NT2/D1 (cell line): ENCODE data around the gene UTP4.

Source experiments
- DNase-seq: peaks from one replicate; pipeline ENCODE4 v3.0.0-alpha.2; 2011; ENCODE audit warnings: low read depth, low spot score
- H3K27me3 ChIP-seq: 2 replicates; pipeline ENCODE4 v1.6.0; 2011; ENCODE audit warnings: mild to moderate bottlenecking; ENCODE audit not compliant: insufficient read length, insufficient read depth
- H3K36me3 ChIP-seq: 2 replicates; pipeline ENCODE4 v1.6.1; 2011; ENCODE audit warnings: mild to moderate bottlenecking, low read length, mixed read lengths; ENCODE audit not compliant: insufficient read depth, insufficient read length
- H3K4me1 ChIP-seq: 2 replicates; pipeline ENCODE4 v1.5.1; 2011; ENCODE audit not compliant: insufficient read depth, insufficient read length
- H3K4me3 ChIP-seq: 2 replicates; pipeline ENCODE4 v1.5.1; 2011; ENCODE audit warnings: low read depth; ENCODE audit not compliant: insufficient read length
- H3K9ac ChIP-seq: 2 replicates; pipeline ENCODE4 v1.6.0; 2011; ENCODE audit warnings: low read depth; ENCODE audit not compliant: insufficient read length
- H3K9me3 ChIP-seq: 2 replicates; pipeline ENCODE4 v1.5.1; 2011; ENCODE audit warnings: mild to moderate bottlenecking, low read length; ENCODE audit not compliant: insufficient read depth
- SUZ12 ChIP-seq: IDR thresholded peaks from 2 replicates; pipeline ENCODE4 v1.6.1; 2011; ENCODE audit not compliant: insufficient read length, insufficient read depth; ENCODE audit errors: extremely low read depth
- YY1 ChIP-seq: IDR thresholded peaks from 2 replicates; pipeline ENCODE4 v1.6.1; 2011; ENCODE audit not compliant: insufficient read length, insufficient read depth
- ZNF274 ChIP-seq: IDR thresholded peaks from 2 replicates; pipeline ENCODE4 v1.6.1; 2011; ENCODE audit warnings: mild to moderate bottlenecking, low read depth, low read length

Gene UTP4

DNA sequence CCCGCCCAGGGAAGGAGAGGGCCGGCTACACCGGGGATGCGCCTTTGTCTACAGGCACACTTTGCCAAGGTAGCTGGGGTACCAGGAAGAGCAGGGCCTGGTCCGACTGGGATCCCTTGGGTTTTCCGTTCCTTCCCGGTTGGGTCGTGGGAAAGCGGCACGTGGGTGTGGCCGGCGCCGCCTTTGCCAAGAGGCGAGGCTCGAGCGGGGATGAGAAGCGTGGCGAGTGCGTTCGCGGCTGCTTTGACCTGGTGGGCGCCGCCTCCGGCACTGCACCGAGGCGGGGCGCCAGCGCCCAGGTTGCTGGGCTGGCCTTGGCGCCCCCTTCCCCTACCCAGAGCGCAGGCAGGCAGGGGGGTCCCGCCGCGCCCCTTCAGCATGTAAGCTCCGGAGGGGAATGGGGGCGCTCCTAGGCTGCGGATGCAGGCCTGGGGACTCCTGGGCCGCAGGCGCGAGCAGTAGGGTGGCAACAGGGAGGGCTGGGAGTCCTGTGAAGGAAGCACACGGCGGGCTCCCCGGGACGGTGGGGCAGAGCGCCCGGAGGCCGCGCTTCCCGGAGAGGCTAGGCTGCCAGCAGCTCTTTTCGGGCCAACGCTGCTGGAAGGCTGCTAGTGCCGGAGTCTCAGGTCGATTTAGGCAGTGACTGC lies 25.0 kb upstream of the UTP4 start:
- no peak for DNase-seq
- Histone ChIP-seq H3K27me3 (no peaks in the 10 kb centered on the region), H3K9me3 (no peaks in the 10 kb centered on the region), H3K4me3 (peak overlapping the region; percentile 62), H3K36me3 (peaks cover 30% of the 10 kb centered on the region), H3K4me1 (peaks cover 23% of the 10 kb centered on the region), H3K9ac (peak overlapping the region; percentile 86)
- TF ChIP-seq SUZ12 = no peak
- TF ChIP-seq ZNF274 = no peak
- TF ChIP-seq YY1 = no peak

- Histone ChIP-seq H3K4me3 (peak overlapping the region; percentile 62), H3K9ac (peak overlapping the region; percentile 86)
- DNase-seq = no peak
Measured at GRCh38 chr16:69108064-69108904, 24.2 kb upstream of the UTP4 start.

GRCh38 chr16:69108905-69109252 lies 23.6 kb upstream of the UTP4 start:
- H3K9me3 ChIP-seq = no peaks in the 10 kb centered on the region
- no peak for TF ChIP-seq ZNF274
- no peak for TF ChIP-seq SUZ12
- no peak for TF ChIP-seq YY1
- H3K36me3 ChIP-seq = peaks cover 44% of the 10 kb centered on the region
- no peaks in the 10 kb centered on the region for H3K27me3 ChIP-seq
- peaks cover 14% of the 10 kb centered on the region for H3K4me1 ChIP-seq
- no peak overlapping the region for H3K4me3 ChIP-seq
- no peak for DNase-seq
- H3K9ac ChIP-seq = peak overlapping the region; percentile 86

More at GRCh38 chr16:69108064-69108904, 24.2 kb upstream of the UTP4 start:
- Histone ChIP-seq H3K9me3 (no peaks in the 10 kb centered on the region), H3K4me1 (peaks cover 18% of the 10 kb centered on the region), H3K36me3 (peaks cover 38% of the 10 kb centered on the region), H3K27me3 (no peaks in the 10 kb centered on the region)
- no peak for TF ChIP-seq SUZ12
- no peak for TF ChIP-seq ZNF274
- no peak for TF ChIP-seq YY1

DNA sequence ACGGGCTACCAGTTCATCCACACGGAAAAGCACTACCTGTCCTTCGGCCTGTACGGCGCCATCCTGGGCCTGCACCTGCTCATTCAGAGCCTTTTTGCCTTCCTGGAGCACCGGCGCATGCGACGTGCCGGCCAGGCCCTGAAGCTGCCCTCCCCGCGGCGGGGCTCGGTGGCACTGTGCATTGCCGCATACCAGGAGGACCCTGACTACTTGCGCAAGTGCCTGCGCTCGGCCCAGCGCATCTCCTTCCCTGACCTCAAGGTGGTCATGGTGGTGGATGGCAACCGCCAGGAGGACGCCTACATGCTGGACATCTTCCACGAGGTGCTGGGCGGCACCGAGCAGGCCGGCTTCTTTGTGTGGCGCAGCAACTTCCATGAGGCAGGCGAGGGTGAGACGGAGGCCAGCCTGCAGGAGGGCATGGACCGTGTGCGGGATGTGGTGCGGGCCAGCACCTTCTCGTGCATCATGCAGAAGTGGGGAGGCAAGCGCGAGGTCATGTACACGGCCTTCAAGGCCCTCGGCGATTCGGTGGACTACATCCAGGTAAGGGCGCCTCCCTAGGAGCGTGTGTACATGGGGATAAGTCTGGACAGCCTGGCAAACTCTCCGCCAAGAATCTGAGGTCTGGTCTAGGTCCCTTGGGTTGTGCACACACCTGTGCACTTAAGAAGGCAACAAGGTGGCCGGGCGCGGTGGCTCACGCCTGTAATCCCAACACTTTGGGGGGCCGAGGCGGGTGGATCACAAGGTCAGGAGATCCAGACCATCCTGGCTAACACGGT lies 22.8 kb upstream of the UTP4 start:
- TF ChIP-seq YY1 (no peak), ZNF274 (no peak), SUZ12 (no peak)
- H3K9ac ChIP-seq = peak overlapping the region; percentile 27
- H3K9me3 ChIP-seq = no peaks in the 10 kb centered on the region
- peaks cover 13% of the 10 kb centered on the region for H3K4me1 ChIP-seq
- H3K4me3 ChIP-seq = no peak overlapping the region
- H3K27me3 ChIP-seq = no peaks in the 10 kb centered on the region
- no peak for DNase-seq
- peaks cover 52% of the 10 kb centered on the region for H3K36me3 ChIP-seq

DNA sequence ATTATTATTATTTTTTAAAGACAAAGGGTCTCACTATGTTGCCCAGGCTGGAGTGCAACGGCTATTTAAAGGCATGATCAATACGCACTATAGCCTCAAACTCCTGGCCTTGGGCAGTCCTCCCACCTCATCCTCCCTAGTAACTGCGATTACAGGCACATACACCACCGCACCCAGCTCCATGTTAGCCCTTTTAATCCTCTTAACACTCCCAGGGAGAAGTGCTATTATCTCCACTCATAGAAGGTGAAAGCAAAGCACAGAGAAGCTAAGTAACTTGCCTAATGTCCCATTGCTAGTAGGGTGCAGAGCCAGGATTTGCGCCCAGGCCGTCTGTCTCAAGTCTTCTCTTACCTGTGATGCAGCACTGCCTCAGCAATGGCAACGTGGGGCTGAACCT lies 22.0 kb upstream of the UTP4 start:
- H3K36me3 ChIP-seq = peaks cover 59% of the 10 kb centered on the region
- no peak overlapping the region for H3K4me3 ChIP-seq
- no peaks in the 10 kb centered on the region for H3K27me3 ChIP-seq
- no peak overlapping the region for H3K9ac ChIP-seq
- DNase-seq = no peak
- H3K9me3 ChIP-seq = no peaks in the 10 kb centered on the region
- H3K4me1 ChIP-seq = peaks cover 15% of the 10 kb centered on the region
- TF ChIP-seq SUZ12 (no peak), ZNF274 (no peak), YY1 (no peak)

DNA sequence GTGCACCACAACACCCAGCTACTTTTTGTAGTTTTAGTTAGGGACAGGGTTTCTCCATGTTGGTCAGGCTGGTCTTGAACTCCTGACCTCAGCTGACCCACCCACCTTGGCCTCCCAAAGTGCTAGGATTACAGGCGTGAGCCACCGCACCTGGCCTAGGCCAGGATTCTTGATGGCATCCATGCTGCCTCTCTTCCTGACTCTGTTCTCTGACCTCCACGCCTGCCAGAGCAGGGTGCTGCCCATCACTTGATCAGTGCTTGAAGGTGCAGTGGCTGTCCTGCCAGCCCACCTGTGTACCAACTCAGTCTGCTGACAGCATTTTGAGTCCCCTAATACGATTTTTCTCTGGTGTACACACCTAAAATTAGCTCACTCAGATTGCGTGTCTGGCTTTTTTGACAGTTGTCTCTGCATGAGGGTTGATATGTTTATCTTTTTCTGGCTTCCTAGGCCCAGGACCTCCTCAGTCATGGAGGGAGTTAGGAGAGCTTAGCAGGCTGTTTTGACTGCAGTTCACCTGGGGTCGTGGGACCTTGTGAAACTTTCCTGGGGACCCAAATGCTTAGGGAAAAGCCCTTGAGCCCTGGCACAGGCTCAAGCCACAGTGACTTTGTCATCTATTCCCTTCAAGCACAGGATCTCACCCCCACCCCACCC lies 21.1 kb upstream of the UTP4 start:
- H3K27me3 ChIP-seq = no peaks in the 10 kb centered on the region
- H3K36me3 ChIP-seq = peaks cover 68% of the 10 kb centered on the region
- H3K9ac ChIP-seq = peak overlapping the region; percentile 18
- H3K4me3 ChIP-seq = no peak overlapping the region
- peaks cover 15% of the 10 kb centered on the region for H3K4me1 ChIP-seq
- TF ChIP-seq ZNF274 (no peak), SUZ12 (no peak), YY1 (no peak)
- H3K9me3 ChIP-seq = no peaks in the 10 kb centered on the region
- DNase-seq = no peak
